ENCODE measurements around the gene MYO9B.

DNA sequence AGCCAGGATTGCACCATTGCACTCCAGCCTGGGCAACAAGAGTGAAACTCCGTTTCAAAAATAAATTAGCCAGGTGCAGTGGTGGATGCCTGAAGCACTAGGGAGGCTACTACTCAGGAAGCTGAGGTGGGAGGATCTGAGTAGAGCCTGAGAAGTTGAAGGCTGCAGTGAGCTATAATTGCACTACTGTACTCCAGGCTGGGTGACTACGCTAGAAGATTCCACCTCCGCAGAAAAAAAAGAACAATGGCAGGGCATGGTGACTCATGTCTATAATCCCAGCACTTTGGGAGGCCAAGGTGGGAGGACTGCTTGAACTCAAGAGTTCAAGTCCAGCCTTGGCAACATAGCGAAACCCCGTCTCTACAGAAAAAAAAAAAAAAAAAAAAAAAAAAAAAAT, 20.8 kb upstream of the MYO9B start:
- TF ChIP-seq, protein P1, sequence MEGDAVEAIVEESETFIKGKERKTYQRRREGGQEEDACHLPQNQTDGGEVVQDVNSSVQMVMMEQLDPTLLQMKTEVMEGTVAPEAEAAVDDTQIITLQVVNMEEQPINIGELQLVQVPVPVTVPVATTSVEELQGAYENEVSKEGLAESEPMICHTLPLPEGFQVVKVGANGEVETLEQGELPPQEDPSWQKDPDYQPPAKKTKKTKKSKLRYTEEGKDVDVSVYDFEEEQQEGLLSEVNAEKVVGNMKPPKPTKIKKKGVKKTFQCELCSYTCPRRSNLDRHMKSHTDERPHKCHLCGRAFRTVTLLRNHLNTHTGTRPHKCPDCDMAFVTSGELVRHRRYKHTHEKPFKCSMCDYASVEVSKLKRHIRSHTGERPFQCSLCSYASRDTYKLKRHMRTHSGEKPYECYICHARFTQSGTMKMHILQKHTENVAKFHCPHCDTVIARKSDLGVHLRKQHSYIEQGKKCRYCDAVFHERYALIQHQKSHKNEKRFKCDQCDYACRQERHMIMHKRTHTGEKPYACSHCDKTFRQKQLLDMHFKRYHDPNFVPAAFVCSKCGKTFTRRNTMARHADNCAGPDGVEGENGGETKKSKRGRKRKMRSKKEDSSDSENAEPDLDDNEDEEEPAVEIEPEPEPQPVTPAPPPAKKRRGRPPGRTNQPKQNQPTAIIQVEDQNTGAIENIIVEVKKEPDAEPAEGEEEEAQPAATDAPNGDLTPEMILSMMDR (conservative IDR thresholded peaks at IDR 0.05; ENCODE audit: low read depth, low read length): no peak
- TF ChIP-seq EZH2 (IDR thresholded peaks at IDR 0.05; ENCODE audit: low read length, unreplicated experiment) (no peak), EZH2phosphoT487 (IDR thresholded peaks at IDR 0.05; ENCODE audit: borderline replicate concordance, low read length) (no peak)
